Large intestine (tissue), 3 donors: ENCODE measurements around the gene F12. TPM values are rescaled to one million over a fixed set of nuclear protein-coding genes. Genes with fewer than 3 reads are reported as not detected.

Experiments
- DNase-seq, 2 donors: peaks; one replicate each; pipeline versions ENCODE4 v3.0.0 to v3.0.0-alpha.2; 2013
- H3K27ac ChIP-seq: one replicate; pipeline ENCODE4 v1.5.1; 2013; ENCODE audit warnings: low read length
- H3K27me3 ChIP-seq: 2 replicates; pipeline ENCODE4 v1.6.1; 2013; ENCODE audit warnings: low read length; ENCODE audit not compliant: control insufficient read depth, insufficient read depth
- H3K36me3 ChIP-seq: 2 replicates; pipeline ENCODE4 v1.6.1; 2013; ENCODE audit warnings: low read length; ENCODE audit not compliant: control insufficient read depth, insufficient read depth
- H3K4me1 ChIP-seq: one replicate; pipeline ENCODE4 v1.6.1; 2013; ENCODE audit warnings: low read length; ENCODE audit not compliant: control insufficient read depth, insufficient read depth
- H3K4me3 ChIP-seq: one replicate; pipeline ENCODE4 v1.5.1; 2013; ENCODE audit warnings: low read length
- H3K9me3 ChIP-seq: one replicate; pipeline ENCODE4 v1.6.1; 2013; ENCODE audit warnings: mild to moderate bottlenecking, low read depth, low read length, moderate library complexity; ENCODE audit not compliant: control insufficient read depth
- whole genome bisulfite sequencing: methylation state at CpG from one replicate; pipeline ENCODE4 v1.1.5; 2013; ENCODE audit warnings: low lambda C conversion rate; ENCODE audit not compliant: insufficient coverage; 5-methylcytosine and 5-hydroxymethylcytosine counted together
- polyA plus RNA-seq: library from polyadenylated mRNA; unstranded; fragments of 120-200 nt; gene quantifications from one replicate; pipeline ENCODE4 v1.2.1, GENCODE V29; 2013

F12 gene
- polyA plus RNA-seq, 1 donor, result 1.0 TPM

DNA sequence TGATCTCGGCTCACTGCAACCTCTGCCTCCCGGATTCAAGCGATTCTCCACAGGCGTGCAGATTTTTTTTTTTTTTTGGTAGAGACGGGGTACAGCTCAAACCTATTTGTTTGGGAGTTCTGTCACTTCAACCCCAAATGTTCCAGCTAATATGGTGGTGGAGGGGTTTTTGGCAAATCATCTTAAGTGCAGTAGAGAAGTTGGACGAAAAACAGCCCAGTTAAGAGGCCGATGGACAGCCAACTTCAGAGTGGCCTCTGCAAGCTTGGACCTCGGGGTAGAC lies 36.5 kb upstream of the F12 start:
- no peak for DNase-seq
- Histone ChIP-seq H3K27me3 (peaks cover 37% of the 10 kb centered on the region), H3K27ac (no peak overlapping the region), H3K4me1 (peaks cover 9% of the 10 kb centered on the region), H3K36me3 (peaks cover 15% of the 10 kb centered on the region), H3K9me3 (no peaks in the 10 kb centered on the region), H3K4me3 (peak overlapping the region; percentile 30)
- WGBS, result no CpG with 5 or more reads among the region's 8 CpGs

DNA sequence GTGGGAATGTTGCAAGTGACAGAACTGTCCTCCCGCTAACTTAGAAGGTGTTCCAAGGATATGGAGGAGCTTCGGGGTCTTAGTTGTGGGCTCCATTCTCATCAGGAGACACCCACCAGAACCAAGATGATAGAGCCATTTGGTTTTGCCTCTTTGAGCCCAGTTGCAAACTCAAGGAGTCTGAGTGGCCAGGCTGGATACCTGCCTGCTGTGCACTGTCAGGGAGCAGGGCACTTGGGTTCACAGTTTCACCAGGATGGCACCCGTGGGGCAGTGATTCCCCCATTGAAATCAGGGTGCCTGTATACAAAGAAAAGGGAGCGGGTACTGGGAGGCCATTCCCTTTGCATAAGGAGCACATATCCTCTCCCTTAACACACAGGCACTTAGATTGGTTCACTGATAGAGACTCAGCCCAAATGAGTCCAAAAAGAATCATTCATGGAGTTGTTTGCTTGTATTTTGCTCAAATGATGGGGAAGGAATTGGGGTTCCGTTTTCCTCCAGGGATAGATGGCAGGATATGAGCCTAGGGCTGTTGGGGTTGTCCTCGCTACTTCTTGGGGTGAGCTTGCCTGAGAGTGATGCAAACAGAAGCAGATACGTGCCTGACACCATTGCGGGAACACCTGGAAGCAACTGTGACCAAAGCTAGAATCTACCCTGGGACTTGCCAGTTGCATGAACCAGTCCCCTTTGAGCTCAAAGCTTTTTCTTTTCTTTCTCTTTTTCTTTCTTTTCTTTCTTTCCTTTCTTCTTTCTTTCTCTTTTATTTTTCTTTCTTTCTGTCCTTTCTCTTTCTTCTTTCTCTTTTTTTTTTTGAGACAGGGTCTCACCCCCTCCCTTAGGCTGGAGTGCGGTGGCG lies 35.9 kb upstream of the F12 start:
- no peak for DNase-seq
- Histone ChIP-seq H3K9me3 (no peaks in the 10 kb centered on the region), H3K27ac (no peak overlapping the region), H3K4me3 (no peak overlapping the region), H3K4me1 (peaks cover 9% of the 10 kb centered on the region), H3K36me3 (peaks cover 20% of the 10 kb centered on the region), H3K27me3 (peaks cover 37% of the 10 kb centered on the region)
- 18% methylated on average over 3 of the region's 10 CpGs for WGBS

DNA sequence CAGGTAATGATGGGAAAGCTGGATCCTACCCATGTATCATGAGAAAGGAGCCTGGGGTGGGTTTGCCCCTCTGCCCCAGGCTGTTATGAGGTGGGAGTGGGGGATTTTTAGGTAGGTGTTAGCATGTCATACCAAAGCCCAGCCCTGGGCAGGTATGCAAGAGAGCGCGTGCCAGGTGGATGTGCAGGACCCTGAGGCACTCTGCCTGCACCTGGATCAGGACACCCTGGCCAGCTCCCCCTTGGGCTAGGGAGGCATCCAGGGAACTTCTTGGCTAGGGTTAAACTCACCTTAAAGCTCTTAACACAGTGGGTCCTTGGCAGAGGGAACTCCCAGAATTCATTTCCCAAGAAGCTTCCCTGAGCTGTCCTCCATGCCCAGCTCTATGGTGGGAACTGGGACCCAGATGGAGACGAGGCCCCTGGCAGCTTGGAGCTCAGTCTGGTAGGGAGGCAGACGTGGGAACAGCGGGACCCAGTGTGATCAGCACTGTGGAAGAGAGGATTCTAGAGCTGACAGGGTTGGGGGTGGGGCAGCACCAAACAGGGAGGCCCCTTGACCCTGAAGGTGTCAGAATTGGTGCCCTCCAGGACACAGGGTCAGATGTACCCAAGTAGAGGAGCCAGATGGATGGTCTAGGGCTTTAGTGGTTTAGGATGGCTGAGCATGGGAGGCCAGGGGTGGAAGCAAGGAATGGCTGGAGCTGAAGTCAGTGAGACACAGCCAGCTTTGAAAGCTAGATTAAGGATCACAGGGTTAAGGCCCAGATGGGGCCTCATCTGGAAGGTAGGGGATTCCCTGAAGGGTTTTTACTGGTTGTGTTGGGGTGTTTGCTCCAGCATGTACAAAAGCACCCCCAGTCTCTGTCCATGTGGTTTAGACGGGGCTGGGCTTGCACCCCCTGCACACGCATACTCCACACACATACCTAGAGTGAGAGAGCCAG lies 35.0 kb upstream of the F12 start:
- Histone ChIP-seq H3K4me1 (peaks cover 9% of the 10 kb centered on the region), H3K27ac (no peak overlapping the region), H3K27me3 (peaks cover 32% of the 10 kb centered on the region), H3K4me3 (no peak overlapping the region), H3K9me3 (no peaks in the 10 kb centered on the region), H3K36me3 (peaks cover 21% of the 10 kb centered on the region)
- no peak for DNase-seq
- no CpG with 5 or more reads among the region's 7 CpGs for WGBS

DNA sequence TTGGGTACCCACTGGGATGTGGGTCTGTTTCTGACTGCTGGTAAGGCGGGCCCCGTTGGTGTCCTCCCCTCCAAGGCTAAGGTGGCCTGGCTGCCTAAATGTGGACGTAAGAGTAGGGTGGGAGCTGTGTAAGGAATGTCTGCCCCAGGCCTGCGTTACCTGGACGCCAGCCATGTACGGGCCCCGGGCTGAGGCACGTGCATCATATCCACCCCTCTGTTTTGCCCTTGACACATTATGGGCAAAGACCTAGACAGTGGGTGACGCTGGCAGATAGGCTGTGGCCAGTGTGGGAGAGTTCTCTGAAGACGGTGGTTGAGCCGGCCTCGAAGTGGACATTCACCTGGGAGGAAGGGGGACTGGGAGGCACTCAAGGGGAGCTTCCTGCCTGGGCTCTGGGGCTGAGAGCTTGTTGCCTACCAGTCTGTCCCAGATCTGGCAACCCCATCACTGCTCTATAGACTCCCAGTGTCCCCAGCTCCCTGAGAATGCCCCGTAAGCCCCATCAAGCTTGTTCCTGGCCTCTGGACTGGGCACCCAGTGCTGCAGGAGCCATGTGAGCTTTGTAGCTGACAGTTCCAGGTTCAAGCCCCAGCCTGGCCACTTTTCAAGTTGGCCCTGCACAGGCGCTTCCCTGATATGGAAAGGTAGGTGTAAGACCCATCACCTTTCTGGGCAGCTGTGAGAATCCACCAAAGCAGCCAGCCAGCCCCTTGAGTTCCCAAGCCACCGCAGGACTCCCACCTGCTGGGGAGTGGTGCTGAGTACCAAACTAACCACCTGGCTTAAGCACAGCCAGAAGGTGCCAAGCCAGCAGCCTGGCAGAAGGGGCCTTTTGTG lies 34.0 kb upstream of the F12 start:
- Histone ChIP-seq H3K36me3 (peaks cover 26% of the 10 kb centered on the region), H3K4me3 (no peak overlapping the region), H3K9me3 (no peaks in the 10 kb centered on the region), H3K27ac (no peak overlapping the region), H3K4me1 (peaks cover 9% of the 10 kb centered on the region), H3K27me3 (peaks cover 22% of the 10 kb centered on the region)
- no peak for DNase-seq
- WGBS, result no CpG with 5 or more reads among the region's 15 CpGs

DNA sequence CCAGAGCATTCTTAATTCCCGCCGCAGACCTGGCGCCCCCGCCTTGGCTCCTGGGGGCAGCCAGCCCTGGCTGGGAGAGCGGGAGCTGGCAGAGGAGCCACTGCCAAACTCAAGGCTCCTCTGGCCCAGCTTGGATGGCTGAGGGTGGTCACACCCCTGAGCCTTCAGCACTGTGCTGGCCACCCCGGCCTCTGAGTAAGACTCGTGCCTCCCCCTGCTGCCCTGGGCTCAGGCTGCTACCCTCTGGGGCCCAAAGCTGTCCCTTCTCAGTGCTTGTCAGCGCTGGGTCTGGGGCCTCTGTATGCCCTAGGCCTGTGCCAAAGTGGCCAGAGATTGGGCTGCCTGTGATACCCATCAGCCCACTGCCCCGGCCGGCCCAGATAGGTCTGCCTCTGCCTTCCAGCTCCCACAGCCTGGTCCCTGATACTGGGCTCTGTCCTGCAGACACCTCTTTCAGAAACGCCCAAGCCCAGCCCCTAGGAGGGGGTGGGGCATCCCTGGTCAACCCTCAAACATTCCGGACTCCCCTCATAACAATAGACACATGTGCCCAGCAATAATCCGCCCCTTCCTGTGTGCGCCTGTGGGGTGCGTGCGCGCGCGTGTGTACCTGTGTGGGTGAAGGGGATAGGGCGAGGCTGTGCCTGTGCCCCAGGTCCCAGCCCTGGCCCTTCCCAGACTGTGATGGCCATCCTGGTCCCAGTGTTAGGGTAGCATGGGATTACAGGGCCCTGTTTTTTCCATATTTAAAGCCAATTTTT lies 32.9 kb upstream of the F12 start:
- no CpG with 5 or more reads among the region's 20 CpGs for WGBS
- Histone ChIP-seq H3K27me3 (peaks cover 12% of the 10 kb centered on the region), H3K4me1 (peaks cover 5% of the 10 kb centered on the region), H3K27ac (no peak overlapping the region), H3K9me3 (no peaks in the 10 kb centered on the region), H3K36me3 (peaks cover 34% of the 10 kb centered on the region), H3K4me3 (no peak overlapping the region)
- no peak for DNase-seq

DNA sequence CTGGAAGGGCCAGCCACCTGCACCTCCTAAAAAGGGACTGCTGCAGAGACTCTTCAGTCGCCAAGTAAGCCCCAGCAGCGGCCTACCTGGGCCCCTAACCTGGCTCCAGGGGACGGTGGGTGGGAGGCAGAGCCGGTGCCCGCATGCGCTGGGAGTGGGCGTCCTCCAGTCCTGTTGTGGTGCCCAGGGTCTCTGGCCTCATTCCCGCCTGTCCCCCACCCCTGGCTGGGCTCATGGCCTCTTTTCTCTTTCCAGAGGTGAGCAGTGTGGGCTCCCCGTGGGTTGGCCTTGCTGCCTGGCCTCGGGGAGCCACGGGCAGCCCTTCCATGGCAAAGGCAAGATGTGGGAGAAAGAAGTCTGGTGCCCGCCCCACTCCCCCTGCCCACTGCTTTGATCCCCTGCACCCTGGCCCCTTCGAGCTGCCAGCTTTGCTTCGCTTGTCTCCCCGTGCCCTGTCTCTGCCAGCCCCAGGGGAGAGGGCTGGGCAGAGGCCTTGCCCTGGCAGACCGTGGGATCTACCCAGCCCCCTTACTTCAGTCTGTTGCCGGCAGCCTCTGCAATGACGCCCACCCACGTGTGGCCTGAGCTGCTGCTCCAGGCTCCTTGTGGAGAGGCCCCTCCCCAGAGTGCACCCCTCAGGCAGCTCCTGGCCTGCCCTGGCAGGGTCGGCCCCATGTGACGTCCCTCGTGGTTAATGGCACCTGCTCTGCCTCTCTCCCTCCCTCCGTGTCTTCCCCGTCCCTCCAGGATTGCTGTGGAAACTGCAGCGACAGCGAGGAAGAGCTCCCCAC lies 31.8 kb upstream of the F12 start:
- DNase-seq, result no peak
- Histone ChIP-seq H3K27ac (no peak overlapping the region), H3K36me3 (peaks cover 41% of the 10 kb centered on the region), H3K4me3 (no peak overlapping the region), H3K27me3 (peaks cover 8% of the 10 kb centered on the region), H3K4me1 (peaks cover 4% of the 10 kb centered on the region), H3K9me3 (no peaks in the 10 kb centered on the region)
- WGBS, result no CpG with 5 or more reads among the region's 26 CpGs

DNA sequence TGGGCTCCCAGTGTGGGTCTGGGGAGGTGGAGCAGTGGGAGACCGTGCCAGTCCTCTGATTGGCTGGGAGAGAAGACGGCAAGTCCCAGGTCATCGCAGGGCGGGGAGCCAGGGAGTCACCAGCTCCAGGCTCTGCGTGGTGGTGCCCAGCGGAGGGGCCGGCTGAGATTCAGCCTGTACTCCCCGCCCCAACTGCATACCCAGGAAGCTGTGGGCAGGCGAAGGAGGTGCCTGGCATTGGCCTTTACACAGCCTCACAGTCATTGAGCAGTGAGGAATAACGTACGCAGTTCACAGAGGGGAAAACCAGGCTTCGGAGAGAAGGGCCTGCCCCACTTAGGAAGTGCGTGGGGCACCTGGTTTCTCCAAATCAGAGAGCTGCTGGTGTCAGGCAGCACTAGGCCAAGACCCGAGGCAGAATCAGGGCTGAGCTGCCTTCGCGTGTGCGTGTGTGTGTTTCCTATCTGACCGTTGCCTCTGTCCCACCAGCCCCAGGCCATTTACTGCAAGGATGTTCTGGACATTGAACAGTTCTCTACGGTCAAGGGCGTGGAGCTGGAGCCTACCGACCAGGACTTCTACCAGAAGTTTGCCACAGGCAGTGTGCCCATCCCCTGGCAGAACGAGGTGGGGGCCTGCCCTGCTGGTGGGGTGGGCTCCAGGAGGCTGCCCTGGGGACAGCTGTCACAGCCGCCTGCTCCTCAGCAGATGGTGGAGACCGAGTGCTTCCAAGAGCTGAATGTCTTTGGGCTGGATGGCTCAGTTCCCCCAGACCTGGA lies 31.0 kb upstream of the F12 start:
- Histone ChIP-seq H3K4me1 (no peaks in the 10 kb centered on the region), H3K9me3 (no peaks in the 10 kb centered on the region), H3K27ac (no peak overlapping the region), H3K27me3 (no peaks in the 10 kb centered on the region), H3K4me3 (no peak overlapping the region), H3K36me3 (peaks cover 46% of the 10 kb centered on the region)
- no CpG with 5 or more reads among the region's 24 CpGs for WGBS
- DNase-seq, result no peak

DNA sequence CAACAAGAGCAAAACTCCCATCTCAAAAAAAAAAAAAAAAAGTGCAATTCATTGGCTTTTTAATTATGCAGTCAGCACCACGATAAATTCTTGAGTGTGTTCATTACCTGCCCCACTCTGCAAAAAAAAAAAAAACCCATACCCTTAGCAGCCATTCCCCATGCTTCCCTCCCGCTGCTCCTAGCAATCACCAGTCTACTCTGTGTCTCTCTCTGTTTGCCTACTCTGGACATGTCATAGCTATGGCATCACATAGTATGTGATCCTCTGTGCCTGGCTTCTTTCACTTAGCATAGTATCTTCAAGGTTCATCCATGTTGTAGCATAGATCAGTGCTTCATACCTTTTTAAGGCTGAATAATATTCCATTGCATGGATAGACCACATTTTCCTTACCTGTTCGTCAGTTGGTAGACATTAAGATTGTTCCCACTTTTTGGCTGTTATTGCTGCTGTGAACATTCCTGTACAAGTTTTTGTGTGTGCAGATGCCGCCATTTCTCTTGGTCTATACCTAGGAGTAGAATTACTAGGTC lies 30.2 kb upstream of the F12 start:
- no peak for DNase-seq
- Histone ChIP-seq H3K4me3 (no peak overlapping the region), H3K9me3 (no peaks in the 10 kb centered on the region), H3K27ac (no peak overlapping the region), H3K27me3 (no peaks in the 10 kb centered on the region), H3K4me1 (no peaks in the 10 kb centered on the region), H3K36me3 (peaks cover 54% of the 10 kb centered on the region)
- 100% methylated on average over 2 of the region's 4 CpGs for WGBS
